ENCODE data around the gene ABTB1.

- TF ChIP-seq CTCF (conservative IDR thresholded peaks at IDR 0.05 in 1 of 2, IDR thresholded peaks at IDR 0.05 in 1 of 2; ENCODE audit: low read depth in 1 of 2, low read length in 2 of 2) (no peak), EZH2 (IDR thresholded peaks at IDR 0.05; ENCODE audit: low read length, missing control alignments) (no peak)
Observed at GRCh38 chr3:127637971-127638370, 34.8 kb upstream of the ABTB1 start.

Data from fibroblast of lung (primary cell).